22Rv1 (cell line): Measurements from ENCODE around the gene PPFIBP2.

Source experiments
- H3K27ac ChIP-seq: fragments of 450-650 bp; 2 replicates; pipeline ENCODE4 v1.5.1; 2017
- CTCF ChIP-seq: fragments of 450-650 bp; IDR thresholded peaks from 2 replicates; pipeline ENCODE4 v1.5.1; 2017; ENCODE audit warnings: mild to moderate bottlenecking
- ZFX ChIP-seq: fragments of 450-650 bp; IDR thresholded peaks from 2 replicates; pipeline ENCODE4 v1.6.1; 2017; ENCODE audit warnings: antibody characterized with exemption, borderline replicate concordance

PPFIBP2 gene

DNA sequence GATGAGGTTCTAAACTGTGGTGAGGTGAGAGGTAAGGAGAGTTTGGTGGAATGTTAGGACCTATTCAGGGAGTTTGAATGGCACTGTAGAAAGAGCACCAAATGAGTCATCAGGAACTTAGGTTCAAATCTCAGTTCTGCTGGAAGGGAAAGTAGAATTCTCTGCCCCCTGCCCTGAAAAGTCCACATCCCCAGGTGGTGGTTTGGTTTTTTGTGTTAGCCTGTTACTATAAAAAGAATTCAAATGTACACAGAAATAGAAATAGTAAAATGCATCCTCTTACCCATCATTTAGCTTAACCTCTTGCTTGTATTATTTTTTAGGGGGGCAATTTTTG, 20.2 kb downstream of the PPFIBP2 start:
- no peak overlapping the region for H3K27ac ChIP-seq
- no peak for TF ChIP-seq CTCF
- no peak for TF ChIP-seq ZFX

- TF ChIP-seq CTCF: peak; percentile 30
- no peak for TF ChIP-seq ZFX
- H3K27ac ChIP-seq: no peak overlapping the region
Measured at GRCh38 chr11:7536100-7536499, 22.3 kb downstream of the PPFIBP2 start.

GRCh38 chr11:7537265-7537664, 23.5 kb downstream of the PPFIBP2 start:
- no peak overlapping the region for H3K27ac ChIP-seq
- TF ChIP-seq ZFX (no peak), CTCF (no peak)

- TF ChIP-seq ZFX: no peak
- no peak for TF ChIP-seq CTCF
- H3K27ac ChIP-seq: peak overlapping the region; percentile 70
Measured at GRCh38 chr11:7538031-7538430, 24.2 kb downstream of the PPFIBP2 start.

DNA sequence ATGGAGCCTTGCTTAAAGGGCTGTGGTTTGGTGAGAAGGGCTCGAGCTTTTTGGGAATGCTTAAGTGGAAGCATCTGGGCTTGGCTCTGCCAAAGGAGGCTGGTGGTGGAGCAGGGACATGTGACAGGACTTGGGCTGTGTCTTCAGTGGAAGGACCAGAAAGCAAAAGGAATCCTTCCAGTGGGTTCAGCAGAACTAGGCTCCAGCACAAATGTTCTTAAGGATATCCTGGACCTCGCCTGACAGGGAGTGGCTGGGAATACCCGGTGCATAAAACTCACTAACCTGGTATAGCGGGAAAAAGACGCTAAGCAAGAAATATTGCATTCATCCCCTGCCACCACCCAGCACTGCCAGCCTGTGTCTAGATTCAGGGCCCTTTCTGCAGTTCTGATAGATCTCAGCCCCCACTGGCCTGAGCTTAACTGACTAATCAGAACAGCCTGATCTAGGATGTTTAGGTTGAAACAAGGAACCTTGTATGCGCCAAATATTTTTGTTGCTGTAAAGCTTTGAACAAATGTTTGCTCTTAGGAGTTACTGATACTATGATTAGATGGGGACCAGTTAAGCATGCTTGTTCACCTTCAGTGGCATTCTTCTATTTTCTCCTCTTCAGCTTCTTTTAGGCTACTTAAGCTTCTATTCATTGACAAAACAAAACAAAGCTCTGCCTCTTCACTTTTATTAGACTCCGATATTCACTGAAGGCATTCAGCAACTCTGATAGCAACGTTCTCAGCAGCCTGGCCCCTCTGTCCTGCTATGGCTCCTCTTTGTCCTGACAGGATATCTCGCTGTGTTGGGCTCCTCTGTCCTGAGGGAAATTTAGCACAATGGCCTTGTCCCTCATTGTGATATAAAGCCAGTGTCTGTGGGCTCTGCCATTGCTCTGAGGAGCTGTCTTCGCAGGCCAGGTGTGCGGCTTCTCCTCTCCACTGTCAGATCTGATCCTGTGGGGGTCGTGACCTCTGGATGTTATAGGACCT, 25.0 kb downstream of the PPFIBP2 start:
- TF ChIP-seq CTCF: no peak
- no peak for TF ChIP-seq ZFX
- peak overlapping the region; percentile 70 for H3K27ac ChIP-seq

- no peak overlapping the region for H3K27ac ChIP-seq
- no peak for TF ChIP-seq ZFX
- no peak for TF ChIP-seq CTCF
Measured at GRCh38 chr11:7540830-7541555, 27.2 kb downstream of the PPFIBP2 start.

GRCh38 chr11:7543302-7543701, 29.5 kb downstream of the PPFIBP2 start:
- no peak for TF ChIP-seq CTCF
- TF ChIP-seq ZFX: no peak
- no peak overlapping the region for H3K27ac ChIP-seq
